NCI-H2227 (cell line): ENCODE data around the gene TSN.

Source experiments
- DNase-seq: peaks from one replicate; lab custom pipeline; 2025; ENCODE audit not compliant: unreplicated experiment; lab: John Stamatoyannopoulos, UW

TSN gene

GRCh38 chr2:121741450-121741849 is 14.0 kb upstream of the TSN start:
- no peak for DNase-seq

GRCh38 chr2:121746071-121746578 is 9.3 kb upstream of the TSN start:
- no peak for DNase-seq

- peak; percentile 10 for DNase-seq
Measured at GRCh38 chr2:121748202-121748601, 7.2 kb upstream of the TSN start.

- peak; percentile 27 for DNase-seq
Measured at GRCh38 chr2:121754851-121755236, 607 bp upstream of the TSN start.

GRCh38 chr2:121764681-121765228 is 9.3 kb downstream of the TSN start:
- no peak for DNase-seq

- no peak for DNase-seq
Measured at GRCh38 chr2:121766624-121767023, 11.2 kb downstream of the TSN start.

- DNase-seq, result no peak
Measured at GRCh38 chr2:121768143-121768755, 12.8 kb downstream of the TSN start.

- DNase-seq, result no peak
Measured at GRCh38 chr2:121771976-121772742, 16.7 kb downstream of the TSN start.

- no peak for DNase-seq
Measured at GRCh38 chr2:121774235-121774634, 18.8 kb downstream of the TSN start.

- DNase-seq, result no peak
Measured at GRCh38 chr2:121776361-121776760, 20.9 kb downstream of the TSN start.

- DNase-seq, result no peak
Measured at GRCh38 chr2:121776885-121777698, 21.6 kb downstream of the TSN start.

GRCh38 chr2:121777699-121778058 is 22.2 kb downstream of the TSN start:
- no peak for DNase-seq

GRCh38 chr2:121778741-121779487 is 23.5 kb downstream of the TSN start:
- DNase-seq, result no peak

- DNase-seq, result no peak
Measured at GRCh38 chr2:121783180-121783579, 27.7 kb downstream of the TSN start.

GRCh38 chr2:121788685-121789084 is 33.2 kb downstream of the TSN start:
- DNase-seq, result no peak

GRCh38 chr2:121790276-121790956 is 35.0 kb downstream of the TSN start:
- no peak for DNase-seq

GRCh38 chr2:121791290-121791689 is 35.8 kb downstream of the TSN start:
- DNase-seq, result no peak

- DNase-seq, result no peak
Measured at GRCh38 chr2:121791801-121792221, 36.4 kb downstream of the TSN start.

GRCh38 chr2:121793816-121794215 is 38.4 kb downstream of the TSN start:
- no peak for DNase-seq

GRCh38 chr2:121794233-121794632 is 38.8 kb downstream of the TSN start:
- no peak for DNase-seq
